CD4-positive, alpha-beta T cell treated with Interleukin-1 beta for 1 hour (primary cell): ENCODE data around the gene IL22RA1.

Experiments used
- DNase-seq, 2 donors: peaks; one replicate each; pipeline ENCODE4 v3.0.0-alpha.2; 2020 to 2022

The IL22RA1 gene

GRCh38 chr1:24111996-24112779, 30.8 kb downstream of the IL22RA1 start, which contains the start of gene MYOM3:
Gene MYOM3, minus strand, starts transcription at chr1:24112135. Its CDS starts 3,499 bp downstream, at chr1:24108636.
- peak; percentile 40 to 53 for DNase-seq

GRCh38 chr1:24111262-24111995, 31.5 kb downstream of the IL22RA1 start:
- DNase-seq, result no peak

GRCh38 chr1:24110642-24111261, 32.2 kb downstream of the IL22RA1 start:
- DNase-seq, result no peak

GRCh38 chr1:24109686-24110475, 33.1 kb downstream of the IL22RA1 start:
- DNase-seq, result no peak

- DNase-seq, result no peak
Measured at GRCh38 chr1:24109166-24109483, 33.8 kb downstream of the IL22RA1 start.

- DNase-seq, result no peak
Measured at GRCh38 chr1:24108334-24109165, 34.4 kb downstream of the IL22RA1 start.

- DNase-seq, result no peak
Measured at GRCh38 chr1:24107462-24108138, 35.3 kb downstream of the IL22RA1 start.

GRCh38 chr1:24105368-24106160, 37.4 kb downstream of the IL22RA1 start:
- DNase-seq, result no peak

- no peak for DNase-seq
Measured at GRCh38 chr1:24104854-24105253, 38.1 kb downstream of the IL22RA1 start.

- DNase-seq, result no peak
Measured at GRCh38 chr1:24103879-24104278, 39.1 kb downstream of the IL22RA1 start.

GRCh38 chr1:24103408-24103807, 39.5 kb downstream of the IL22RA1 start:
- DNase-seq, result no peak

- no peak for DNase-seq
Measured at GRCh38 chr1:24102961-24103360, 40.0 kb downstream of the IL22RA1 start.

- no peak for DNase-seq
Measured at GRCh38 chr1:24101796-24102586, 40.9 kb downstream of the IL22RA1 start.

- DNase-seq, result no peak
Measured at GRCh38 chr1:24100945-24101737, 41.8 kb downstream of the IL22RA1 start.

GRCh38 chr1:24098943-24099638, 43.8 kb downstream of the IL22RA1 start:
- no peak for DNase-seq

- no peak for DNase-seq
Measured at GRCh38 chr1:24098102-24098501, 44.8 kb downstream of the IL22RA1 start.

GRCh38 chr1:24097663-24098062, 45.3 kb downstream of the IL22RA1 start:
- no peak for DNase-seq

GRCh38 chr1:24096739-24097103, 46.2 kb downstream of the IL22RA1 start:
- no peak for DNase-seq
